Activated naive CD8-positive, alpha-beta T cell (primary cell): ENCODE results near the gene WRNIP1.

ENCODE experiments used
- H3K27ac Mint-ChIP-seq: one replicate; pipeline ENCODE4 v1.8.0; 2021; ENCODE audit warnings: mixed read lengths
- H3K27me3 Mint-ChIP-seq: one replicate; pipeline ENCODE4 v1.8.0; 2021; ENCODE audit warnings: mixed read lengths
- H3K36me3 Mint-ChIP-seq: one replicate; pipeline ENCODE4 v1.8.0; 2021; ENCODE audit warnings: mixed read lengths
- H3K4me1 Mint-ChIP-seq: one replicate; pipeline ENCODE4 v1.8.0; 2021; ENCODE audit warnings: low read depth, mixed read lengths
- H3K4me3 Mint-ChIP-seq: one replicate; pipeline ENCODE4 v1.8.0; 2021; ENCODE audit warnings: mild to moderate bottlenecking, mixed read lengths
- H3K9me3 Mint-ChIP-seq: one replicate; pipeline ENCODE4 v1.8.0; 2021; ENCODE audit warnings: low read depth, mixed read lengths

WRNIP1 gene

GRCh38 chr6:2782356-2782708, 17.1 kb downstream of the WRNIP1 start:
- Mint-ChIP-seq H3K27ac (no peak overlapping the region), H3K27me3 (no peaks in the 10 kb centered on the region), H3K4me3 (no peak overlapping the region), H3K9me3 (no peaks in the 10 kb centered on the region), H3K36me3 (peaks cover 14% of the 10 kb centered on the region), H3K4me1 (peaks cover 18% of the 10 kb centered on the region)

DNA sequence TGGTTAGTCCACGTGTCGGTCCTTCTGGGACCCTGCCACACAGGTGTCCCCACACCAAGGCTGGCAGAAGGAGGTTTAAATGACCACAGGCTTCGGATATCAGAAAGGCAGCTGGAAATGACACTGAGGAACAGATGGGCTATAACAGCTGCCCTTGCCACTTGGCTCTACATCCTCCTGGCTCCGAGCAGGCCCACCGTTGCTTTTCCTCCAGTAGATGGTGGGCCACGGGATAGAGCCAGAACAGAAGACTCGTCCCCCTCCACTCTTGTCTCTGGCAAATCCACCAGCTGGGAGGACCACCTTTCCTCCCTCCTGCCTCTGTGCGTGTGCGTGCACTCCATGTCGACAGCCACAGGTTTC, 17.6 kb downstream of the WRNIP1 start:
- Mint-ChIP-seq H3K36me3 (peaks cover 17% of the 10 kb centered on the region), H3K27ac (no peak overlapping the region), H3K4me1 (peaks cover 15% of the 10 kb centered on the region), H3K4me3 (no peak overlapping the region), H3K9me3 (no peaks in the 10 kb centered on the region), H3K27me3 (no peaks in the 10 kb centered on the region)

DNA sequence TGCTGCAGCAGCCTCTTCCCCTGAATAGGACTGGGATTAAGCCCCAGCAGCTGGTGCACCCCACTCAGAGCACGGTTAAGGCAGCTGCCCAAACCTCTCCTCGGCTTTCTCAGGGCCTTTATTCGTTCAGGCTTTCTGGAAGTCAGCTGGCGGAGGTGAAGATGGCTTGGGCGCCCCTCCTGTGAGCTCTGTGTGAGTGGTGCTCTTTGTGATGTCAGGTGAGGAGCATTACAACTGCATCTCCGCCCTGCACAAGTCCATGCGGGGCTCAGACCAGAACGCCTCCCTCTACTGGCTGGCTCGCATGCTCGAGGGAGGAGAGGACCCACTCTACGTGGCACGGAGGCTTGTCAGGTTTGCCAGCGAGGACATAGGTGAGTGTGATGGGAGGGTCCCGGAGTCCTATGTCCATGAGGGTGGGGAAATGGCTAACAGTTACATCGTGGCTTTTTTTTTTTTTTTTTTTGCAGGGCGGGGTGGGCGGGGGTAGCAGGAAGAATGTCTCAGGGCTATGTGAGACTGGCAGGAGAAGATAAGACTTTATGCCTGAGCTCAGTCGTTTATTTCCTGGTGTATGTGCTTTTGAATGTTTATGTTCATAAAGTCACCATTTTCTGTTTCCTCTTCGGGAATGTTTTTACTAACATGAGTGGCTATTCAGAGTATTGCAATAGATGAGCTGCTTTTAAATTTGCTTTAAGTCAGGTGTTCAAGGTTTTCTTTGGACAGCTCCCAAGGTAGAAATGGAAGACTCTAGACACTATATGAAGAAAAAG, 18.2 kb downstream of the WRNIP1 start:
- no peak overlapping the region for H3K4me3 Mint-ChIP-seq
- peaks cover 19% of the 10 kb centered on the region for H3K36me3 Mint-ChIP-seq
- H3K27me3 Mint-ChIP-seq, result no peaks in the 10 kb centered on the region
- H3K4me1 Mint-ChIP-seq, result peaks cover 17% of the 10 kb centered on the region
- no peak overlapping the region for H3K27ac Mint-ChIP-seq
- H3K9me3 Mint-ChIP-seq, result no peaks in the 10 kb centered on the region

- H3K4me3 Mint-ChIP-seq, result no peak overlapping the region
- no peaks in the 10 kb centered on the region for H3K9me3 Mint-ChIP-seq
- H3K27me3 Mint-ChIP-seq, result no peaks in the 10 kb centered on the region
- H3K4me1 Mint-ChIP-seq, result peaks cover 17% of the 10 kb centered on the region
- peaks cover 19% of the 10 kb centered on the region for H3K36me3 Mint-ChIP-seq
- no peak overlapping the region for H3K27ac Mint-ChIP-seq
Measured at GRCh38 chr6:2784061-2784460, 18.9 kb downstream of the WRNIP1 start.

DNA sequence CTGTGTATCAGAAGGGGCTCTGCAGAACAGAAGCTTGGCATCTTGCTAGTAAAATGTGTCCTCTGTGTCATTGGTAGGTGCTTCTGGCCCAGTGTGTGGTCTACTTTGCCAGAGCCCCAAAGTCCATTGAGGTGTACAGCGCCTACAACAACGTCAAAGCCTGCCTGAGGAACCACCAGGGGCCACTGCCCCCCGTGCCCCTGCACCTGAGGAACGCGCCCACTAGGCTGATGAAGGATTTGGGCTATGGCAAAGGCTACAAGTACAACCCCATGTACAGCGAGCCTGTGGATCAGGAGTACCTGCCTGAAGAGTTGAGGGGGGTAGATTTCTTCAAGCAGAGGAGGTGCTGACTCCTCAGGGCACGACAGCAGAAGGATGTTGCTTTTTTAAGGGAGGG, 19.7 kb downstream of the WRNIP1 start:
- H3K4me3 Mint-ChIP-seq, result no peak overlapping the region
- H3K4me1 Mint-ChIP-seq, result peaks cover 19% of the 10 kb centered on the region
- H3K27me3 Mint-ChIP-seq, result no peaks in the 10 kb centered on the region
- no peaks in the 10 kb centered on the region for H3K9me3 Mint-ChIP-seq
- H3K27ac Mint-ChIP-seq, result no peak overlapping the region
- peaks cover 19% of the 10 kb centered on the region for H3K36me3 Mint-ChIP-seq

- Mint-ChIP-seq H3K4me1 (peaks cover 24% of the 10 kb centered on the region), H3K27ac (no peak overlapping the region), H3K27me3 (no peaks in the 10 kb centered on the region), H3K4me3 (no peak overlapping the region), H3K36me3 (peaks cover 18% of the 10 kb centered on the region), H3K9me3 (no peaks in the 10 kb centered on the region)
Measured at GRCh38 chr6:2786269-2786668, 21.1 kb downstream of the WRNIP1 start.

DNA sequence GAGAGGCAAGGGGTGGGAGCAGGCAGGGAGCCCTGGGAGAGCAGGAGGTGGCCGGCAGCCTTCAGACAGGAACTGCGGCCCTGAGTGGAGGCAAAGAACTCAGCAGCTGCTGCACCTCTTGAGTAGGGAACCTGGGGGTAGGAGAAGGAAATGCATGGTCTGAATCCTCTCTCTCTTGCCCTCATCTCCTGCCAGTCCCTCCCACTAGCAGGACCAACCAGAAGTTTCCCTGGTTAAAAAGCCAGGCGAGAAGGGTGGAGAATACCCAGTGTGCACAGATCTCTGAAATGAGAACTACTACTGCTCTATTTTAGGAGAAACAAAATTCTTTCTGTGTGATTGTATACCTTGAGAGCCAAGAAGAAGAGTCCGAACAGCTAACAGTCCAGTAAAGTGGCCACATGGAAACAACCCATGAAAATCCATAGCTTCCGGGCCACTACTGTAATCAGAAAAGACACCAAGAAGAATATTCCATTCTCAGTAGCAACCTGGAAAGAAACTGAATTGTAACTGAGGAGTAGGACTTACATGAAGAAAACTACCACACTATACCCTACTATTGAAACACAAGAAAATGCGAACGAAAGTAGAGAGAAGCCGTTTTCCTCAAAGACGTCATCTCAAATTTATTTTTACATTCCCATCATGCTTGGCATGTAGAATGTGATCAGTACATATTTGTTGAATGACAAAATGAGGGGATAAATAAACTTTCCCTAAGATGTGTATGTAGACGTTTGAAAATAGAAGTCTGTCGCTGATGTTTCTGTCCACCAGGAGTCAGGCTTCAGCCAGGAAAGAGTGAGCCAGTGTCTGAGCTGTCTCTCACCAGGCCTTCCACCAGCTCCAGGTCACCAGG, 25.6 kb downstream of the WRNIP1 start:
- H3K4me3 Mint-ChIP-seq, result peak overlapping the region; percentile 56
- peak overlapping the region; percentile 74 for H3K27ac Mint-ChIP-seq
- no peaks in the 10 kb centered on the region for H3K27me3 Mint-ChIP-seq
- H3K36me3 Mint-ChIP-seq, result peaks cover 16% of the 10 kb centered on the region
- no peaks in the 10 kb centered on the region for H3K9me3 Mint-ChIP-seq
- peaks cover 39% of the 10 kb centered on the region for H3K4me1 Mint-ChIP-seq

DNA sequence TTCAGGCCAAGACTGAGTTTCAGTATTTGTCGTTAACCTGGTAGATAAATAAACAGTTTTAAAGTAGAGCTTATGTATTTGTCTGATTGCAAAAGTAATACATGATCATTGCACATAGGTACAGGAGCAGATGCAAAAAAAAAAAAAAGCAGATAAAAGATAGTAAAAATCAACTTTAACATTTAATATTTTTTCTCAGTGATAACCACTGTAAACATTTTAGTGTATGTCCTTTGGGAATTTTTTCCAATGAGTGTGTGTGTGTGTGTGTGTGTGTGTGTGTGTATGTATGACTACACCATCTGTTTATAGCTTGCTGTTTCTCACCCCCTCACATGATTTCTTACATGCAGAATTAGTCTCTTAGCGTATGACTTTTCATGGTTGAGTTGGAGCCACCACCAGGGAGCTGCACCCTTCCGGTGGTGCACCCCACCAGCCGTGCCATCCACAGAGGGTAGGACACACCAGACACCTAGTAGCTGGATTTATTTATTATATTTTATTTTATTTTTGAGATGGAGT, 26.3 kb downstream of the WRNIP1 start:
- H3K4me3 Mint-ChIP-seq, result peak overlapping the region; percentile 56
- H3K27me3 Mint-ChIP-seq, result no peaks in the 10 kb centered on the region
- H3K27ac Mint-ChIP-seq, result peak overlapping the region; percentile 74
- peaks cover 11% of the 10 kb centered on the region for H3K36me3 Mint-ChIP-seq
- H3K9me3 Mint-ChIP-seq, result no peaks in the 10 kb centered on the region
- peaks cover 39% of the 10 kb centered on the region for H3K4me1 Mint-ChIP-seq

DNA sequence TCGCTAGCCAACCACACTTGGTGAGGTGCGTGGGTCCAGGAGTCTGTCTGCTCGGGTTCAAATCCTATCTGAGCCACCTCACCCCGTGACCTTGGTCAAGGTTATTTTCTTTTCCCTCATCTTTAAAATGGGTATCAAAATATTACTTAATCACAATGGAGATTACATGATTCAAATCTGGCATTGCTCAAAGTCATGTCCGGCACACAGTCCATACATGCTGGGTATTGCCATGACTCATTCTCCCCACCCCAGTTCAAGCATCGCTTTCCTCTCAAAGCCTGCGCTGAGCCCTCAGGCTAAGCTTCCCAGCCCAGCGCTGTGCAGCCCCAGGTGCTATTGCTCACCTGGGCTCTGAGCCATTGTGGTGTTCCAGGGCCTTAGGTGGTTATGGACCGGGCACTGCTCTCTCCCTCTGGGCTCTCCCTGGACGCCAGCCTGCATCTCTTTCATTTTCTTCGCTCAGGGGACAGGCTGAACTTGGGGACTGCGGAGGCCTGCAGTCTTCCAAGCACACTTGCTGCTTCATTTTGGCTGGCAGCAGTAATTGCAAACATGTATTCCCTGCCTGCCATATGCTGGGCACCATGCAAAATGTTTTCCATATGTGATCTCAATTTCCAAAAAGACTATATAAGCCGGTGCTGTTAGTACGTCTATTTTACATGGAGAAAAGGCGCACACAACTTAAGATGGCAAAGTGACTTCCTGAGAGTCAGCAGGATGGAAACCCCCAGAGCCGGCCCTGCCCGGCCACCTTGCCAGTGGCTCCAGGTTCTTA, 27.3 kb downstream of the WRNIP1 start:
- no peaks in the 10 kb centered on the region for H3K9me3 Mint-ChIP-seq
- H3K36me3 Mint-ChIP-seq, result peaks cover 8% of the 10 kb centered on the region
- H3K4me1 Mint-ChIP-seq, result peaks cover 40% of the 10 kb centered on the region
- H3K4me3 Mint-ChIP-seq, result no peak overlapping the region
- no peaks in the 10 kb centered on the region for H3K27me3 Mint-ChIP-seq
- peak overlapping the region; percentile 10 for H3K27ac Mint-ChIP-seq

DNA sequence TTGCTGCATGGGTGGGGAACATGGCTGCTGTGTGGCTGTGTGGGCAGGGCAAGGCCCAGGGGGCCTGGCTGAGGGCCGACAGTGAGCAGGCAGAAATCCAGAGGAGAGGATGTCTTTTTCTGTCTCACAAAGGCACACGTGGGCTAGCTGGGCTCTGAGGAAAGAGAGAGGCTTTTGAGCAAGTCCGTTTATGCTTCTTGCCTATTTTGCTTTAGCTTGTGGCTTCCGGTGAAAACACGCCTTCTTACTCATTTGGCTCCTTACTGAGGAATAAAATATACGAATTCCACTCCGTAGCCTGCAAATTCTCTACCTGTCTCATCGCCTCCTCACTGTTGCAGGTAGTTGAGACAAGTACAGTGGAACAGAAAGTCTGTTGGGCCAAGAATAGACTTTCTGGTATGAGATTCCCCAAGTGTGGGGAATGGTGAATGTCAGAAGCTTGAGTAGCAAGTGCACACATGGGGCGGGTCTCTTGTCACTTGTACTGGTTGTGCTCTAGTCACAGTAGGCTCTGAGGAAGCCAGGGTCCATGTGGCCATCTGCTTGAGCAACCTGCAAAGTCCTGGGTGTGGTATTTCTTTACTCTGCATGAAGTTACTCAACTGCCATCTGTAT, 28.4 kb downstream of the WRNIP1 start:
- H3K36me3 Mint-ChIP-seq, result peaks cover 5% of the 10 kb centered on the region
- no peaks in the 10 kb centered on the region for H3K27me3 Mint-ChIP-seq
- peak overlapping the region; percentile 59 for H3K4me3 Mint-ChIP-seq
- H3K4me1 Mint-ChIP-seq, result peaks cover 41% of the 10 kb centered on the region
- no peaks in the 10 kb centered on the region for H3K9me3 Mint-ChIP-seq
- peak overlapping the region; percentile 88 for H3K27ac Mint-ChIP-seq

GRCh38 chr6:2794171-2794730, 29.1 kb downstream of the WRNIP1 start:
- Mint-ChIP-seq H3K27ac (peak overlapping the region; percentile 23), H3K27me3 (no peaks in the 10 kb centered on the region), H3K36me3 (peaks cover 5% of the 10 kb centered on the region), H3K4me3 (no peak overlapping the region), H3K4me1 (peaks cover 41% of the 10 kb centered on the region), H3K9me3 (no peaks in the 10 kb centered on the region)

DNA sequence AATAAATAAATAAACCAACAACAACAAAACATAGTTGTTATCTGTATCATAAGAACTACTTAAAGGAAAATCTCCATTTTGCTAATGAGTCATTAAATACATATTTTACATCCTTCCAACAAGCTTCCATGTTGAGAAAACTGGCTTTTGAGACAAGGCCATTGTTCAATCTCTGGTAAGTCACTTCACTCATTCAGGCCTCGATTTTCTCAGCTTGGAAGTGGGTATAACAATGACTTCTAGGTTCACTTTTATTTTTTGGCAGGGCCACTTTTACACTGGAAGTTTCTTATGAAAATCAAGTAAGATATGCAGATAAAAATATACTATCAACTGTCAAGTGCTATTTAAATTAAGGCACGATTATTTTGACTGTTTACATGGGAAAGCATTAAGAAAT, 30.0 kb downstream of the WRNIP1 start:
- H3K36me3 Mint-ChIP-seq, result peaks cover 5% of the 10 kb centered on the region
- H3K27me3 Mint-ChIP-seq, result no peaks in the 10 kb centered on the region
- no peak overlapping the region for H3K4me3 Mint-ChIP-seq
- no peak overlapping the region for H3K27ac Mint-ChIP-seq
- H3K4me1 Mint-ChIP-seq, result peaks cover 48% of the 10 kb centered on the region
- no peaks in the 10 kb centered on the region for H3K9me3 Mint-ChIP-seq

GRCh38 chr6:2795956-2796355, 30.8 kb downstream of the WRNIP1 start:
- no peaks in the 10 kb centered on the region for H3K27me3 Mint-ChIP-seq
- H3K4me3 Mint-ChIP-seq, result no peak overlapping the region
- peaks cover 47% of the 10 kb centered on the region for H3K4me1 Mint-ChIP-seq
- no peaks in the 10 kb centered on the region for H3K9me3 Mint-ChIP-seq
- H3K36me3 Mint-ChIP-seq, result peaks cover 5% of the 10 kb centered on the region
- no peak overlapping the region for H3K27ac Mint-ChIP-seq

- Mint-ChIP-seq H3K4me3 (no peak overlapping the region), H3K36me3 (peaks cover 2% of the 10 kb centered on the region), H3K4me1 (peaks cover 41% of the 10 kb centered on the region), H3K9me3 (no peaks in the 10 kb centered on the region), H3K27me3 (no peaks in the 10 kb centered on the region), H3K27ac (peak overlapping the region; percentile 22)
Measured at GRCh38 chr6:2796861-2797260, 31.7 kb downstream of the WRNIP1 start.
